GM12878 (cell line): Measurements from ENCODE around the gene TUBGCP2. TPM values are rescaled to one million over a fixed set of nuclear protein-coding genes. Genes with fewer than 3 reads are reported as not detected.

Source experiments
- ATAC-seq: fragments of 200-7000 bp; cut with Tn5 transposase; 3 replicates; pipeline ENCODE4 v1.9.1; 2020; ENCODE audit warnings: mild to moderate bottlenecking, moderate library complexity
- BruUV-seq: library from RNA; stranded (reverse); fragments of 400-500 nt; replicated peaks from 2 replicates; lab custom pipeline; 2021; lab: Mats Ljungman, UMichigan
- CTCF ChIA-PET: fragments of 300-600 bp; sonication (Branson Sonifier 250); formaldehyde crosslinking; extraction: SDS; loops from one replicate; lab custom pipeline; 2021; ENCODE audit warnings: inconsistent platforms; lab: Yijun Ruan, JAX
- POLR2A ChIA-PET: fragments of 350-600 bp; formaldehyde crosslinking; extraction: SDS; loops from one replicate; lab custom pipeline; 2021; ENCODE audit warnings: inconsistent platforms; lab: Charles Lee
- RAD21 ChIA-PET: fragments of 300-600 bp; sonication (Branson Sonifier 250); formaldehyde crosslinking; loops from one replicate; lab custom pipeline; 2023; ENCODE audit warnings: antibody characterized with exemption; ENCODE audit not compliant: unreplicated experiment; lab: Charles Lee
- SMC1A ChIA-PET: fragments of 300-600 bp; sonication (Branson Sonifier 250); formaldehyde crosslinking; loops from one replicate; lab custom pipeline; 2023; ENCODE audit not compliant: unreplicated experiment, uncharacterized antibody; lab: Charles Lee
- DNase-seq: peaks from one replicate; pipeline ENCODE4 v3.0.0-alpha.2; 2011; ENCODE audit warnings: low read depth, low spot score
- FAIRE-seq: peaks from 3 replicates; lab custom pipeline; 2011; peaks lifted over from hg19 to GRCh38; lab: Jason Lieb, UNC
- H2AFZ ChIP-seq: 2 replicates; pipeline ENCODE4 v1.6.0; 2011; ENCODE audit warnings: low read depth, low read length, control low read depth; ENCODE audit not compliant: control insufficient read depth
- H3K27ac ChIP-seq: 2 replicates; pipeline ENCODE4 v1.5.1; 2011; ENCODE audit warnings: control low read depth; ENCODE audit not compliant: control insufficient read depth, insufficient read depth
- H3K27me3 ChIP-seq, 2 experiments: replicated peaks in 1 of 2; 2 replicates each; pipeline versions ENCODE4 v1.6.0 to v1.6.1; 2011; ENCODE audit warnings: low read length in 1 of 2; ENCODE audit not compliant: control insufficient read depth in 2 of 2, insufficient read depth in 2 of 2
- H3K36me3 ChIP-seq, 2 experiments: 2 replicates each; pipeline ENCODE4 v1.5.1; 2011; ENCODE audit warnings: low read length in 1 of 2; ENCODE audit not compliant: control insufficient read depth in 2 of 2, insufficient read depth in 2 of 2
- H3K4me1 ChIP-seq: 2 replicates; pipeline ENCODE4 v1.6.1; 2011; ENCODE audit warnings: mild to moderate bottlenecking, low read length, moderate library complexity, mixed read lengths; ENCODE audit not compliant: control insufficient read depth, insufficient read depth
- H3K4me2 ChIP-seq: 2 replicates; pipeline ENCODE4 v1.6.0; 2011; ENCODE audit warnings: control low read depth; ENCODE audit not compliant: control insufficient read depth, insufficient read depth
- H3K4me3 ChIP-seq: fragments of 200-600 bp; sonication (generic); 2 replicates; pipeline ENCODE4 v1.5.1; 2016
- H3K79me2 ChIP-seq: 2 replicates; pipeline ENCODE4 v1.6.0; 2011; ENCODE audit warnings: low read length; ENCODE audit not compliant: control insufficient read depth, insufficient read depth
- H3K9ac ChIP-seq: 2 replicates; pipeline ENCODE4 v1.8.0; 2011; ENCODE audit warnings: low read length, control low read depth, mixed read lengths; ENCODE audit not compliant: control insufficient read depth, insufficient read depth
- H3K9me3 ChIP-seq: replicated peaks from 3 replicates; pipeline ENCODE4 v1.5.1; 2011; ENCODE audit warnings: mild to moderate bottlenecking, low read length; ENCODE audit not compliant: control insufficient read depth, insufficient read depth
- H4K20me1 ChIP-seq: 2 replicates; pipeline ENCODE4 v1.6.0; 2011; ENCODE audit not compliant: control insufficient read depth, insufficient read depth
- CBX3 ChIP-seq: fragments of 200-600 bp; sonication (generic); IDR thresholded peaks from 2 replicates; pipeline ENCODE4 v1.6.1; 2016; ENCODE audit warnings: low read depth, borderline replicate concordance
- KDM1A ChIP-seq: fragments of 200-600 bp; sonication (generic); IDR thresholded peaks from 2 replicates; pipeline ENCODE4 v1.6.1; 2016; ENCODE audit warnings: borderline replicate concordance
- MEF2B ChIP-seq: fragments of 450-650 bp; IDR thresholded peaks from 2 replicates; pipeline ENCODE4 v1.6.1; 2018; ENCODE audit warnings: mild to moderate bottlenecking, moderate library complexity; ENCODE audit not compliant: partially characterized antibody, poor library complexity, severe bottlenecking
- POLR2A ChIP-seq: IDR thresholded peaks from 2 replicates; pipeline ENCODE4 v1.6.1; 2011; ENCODE audit warnings: low read depth, mild to moderate bottlenecking, low read length
- SMAD5 ChIP-seq: IDR thresholded peaks from 2 replicates; pipeline ENCODE4 v1.6.1; 2016; ENCODE audit warnings: antibody characterized with exemption, low read depth
- WRNIP1 ChIP-seq: IDR thresholded peaks from 2 replicates; pipeline ENCODE4 v1.6.1; 2011; ENCODE audit warnings: low read depth, low read length, improper control_type of control experiment, borderline replicate concordance
- WGBS: methylation state at CpG from one replicate; pipeline ENCODE4 v1.1.6; 2016; ENCODE audit warnings: low lambda C conversion rate; ENCODE audit not compliant: insufficient replicate concordance, insufficient coverage; ENCODE audit errors: missing lambda C conversion rate; 5-methylcytosine and 5-hydroxymethylcytosine counted together
- in situ Hi-C: fragments of 300-500 bp; cut with MboI; formaldehyde crosslinking; loops from 9 replicates; pipeline ENCODE4 v1.14.3; 2018; ENCODE audit warnings: mixed read lengths
- intact Hi-C: fragments of 100-400 bp; cut with micrococcal nuclease; formaldehyde crosslinking; loops from one replicate; pipeline ENCODE4 v1.14.2; 2022; ENCODE audit not compliant: unreplicated experiment
- polyA plus RNA-seq, 11 experiments: library from polyadenylated mRNA; depleted of rRNA in 4 of 11; unstranded in 6 of 11; stranded (reverse) in 5 of 11; fragments of >200 nt; fragmentation: Nextera tagmentation in 4 of 11; fragmentation: Illumina TruSeq in 1 of 11; extraction: Ambion mirVana in 4 of 11; extraction: Trizol in 1 of 11; gene quantifications; 1 replicate in 1 of 11; 2 replicates in 10 of 11; pipeline versions ENCODE4 v1.2.1 to v1.2.3, GENCODE V29; 2011 to 2016; ENCODE audit warnings: inconsistent platforms in 2 of 11, missing spikeins in 2 of 11, low read depth in 1 of 11
- total RNA-seq, 4 experiments: library from RNA; depleted of rRNA in 3 of 4; stranded (reverse); fragments of >200 nt in 3 of 4; fragmentation: Illumina TruSeq in 1 of 4; extraction: Trizol in 1 of 4; gene quantifications; 2 replicates each; pipeline versions ENCODE4 v1.2.1 to v1.2.3, GENCODE V29; 2013 to 2021
- TF ChIP-seq, protein P1 (sequence below): fragments of 450-650 bp; IDR thresholded peaks from 2 replicates; pipeline ENCODE4 v1.6.1; 2017; ENCODE audit warnings: antibody characterized with exemption, mild to moderate bottlenecking, moderate library complexity
- TF ChIP-seq, protein P2 (sequence below): IDR thresholded peaks from 2 replicates; pipeline ENCODE4 v1.6.1; 2011; ENCODE audit warnings: borderline replicate concordance, low read depth, mild to moderate bottlenecking, moderate library complexity, mixed read lengths, low read length; ENCODE audit not compliant: insufficient read depth; ENCODE audit errors: extremely low read length

Gene TUBGCP2
- total and polyA plus RNA-seq, 10 of the 15 experiments (the other 5 are each of a cell fraction or from before 2014, with no cell fraction given), result 4.8 to 47.1 (median 34.7) TPM

DNA sequence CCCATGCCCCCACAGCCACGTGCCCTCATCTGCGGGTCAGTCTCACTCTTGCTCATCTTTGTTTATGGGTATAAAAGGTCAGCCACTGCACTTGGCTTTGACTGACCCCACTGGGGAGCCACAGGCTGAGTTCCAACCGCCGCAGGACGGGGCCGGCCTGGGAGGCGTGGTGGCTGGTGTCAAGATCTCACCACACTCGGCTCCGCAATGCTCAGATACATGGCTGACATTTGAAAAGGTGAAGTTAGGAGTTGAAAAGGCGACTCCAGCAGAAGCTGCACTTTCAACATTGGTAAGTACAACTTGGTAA is 14.9 kb downstream of the TUBGCP2 start (continued):
- TF ChIP-seq, protein P1, sequence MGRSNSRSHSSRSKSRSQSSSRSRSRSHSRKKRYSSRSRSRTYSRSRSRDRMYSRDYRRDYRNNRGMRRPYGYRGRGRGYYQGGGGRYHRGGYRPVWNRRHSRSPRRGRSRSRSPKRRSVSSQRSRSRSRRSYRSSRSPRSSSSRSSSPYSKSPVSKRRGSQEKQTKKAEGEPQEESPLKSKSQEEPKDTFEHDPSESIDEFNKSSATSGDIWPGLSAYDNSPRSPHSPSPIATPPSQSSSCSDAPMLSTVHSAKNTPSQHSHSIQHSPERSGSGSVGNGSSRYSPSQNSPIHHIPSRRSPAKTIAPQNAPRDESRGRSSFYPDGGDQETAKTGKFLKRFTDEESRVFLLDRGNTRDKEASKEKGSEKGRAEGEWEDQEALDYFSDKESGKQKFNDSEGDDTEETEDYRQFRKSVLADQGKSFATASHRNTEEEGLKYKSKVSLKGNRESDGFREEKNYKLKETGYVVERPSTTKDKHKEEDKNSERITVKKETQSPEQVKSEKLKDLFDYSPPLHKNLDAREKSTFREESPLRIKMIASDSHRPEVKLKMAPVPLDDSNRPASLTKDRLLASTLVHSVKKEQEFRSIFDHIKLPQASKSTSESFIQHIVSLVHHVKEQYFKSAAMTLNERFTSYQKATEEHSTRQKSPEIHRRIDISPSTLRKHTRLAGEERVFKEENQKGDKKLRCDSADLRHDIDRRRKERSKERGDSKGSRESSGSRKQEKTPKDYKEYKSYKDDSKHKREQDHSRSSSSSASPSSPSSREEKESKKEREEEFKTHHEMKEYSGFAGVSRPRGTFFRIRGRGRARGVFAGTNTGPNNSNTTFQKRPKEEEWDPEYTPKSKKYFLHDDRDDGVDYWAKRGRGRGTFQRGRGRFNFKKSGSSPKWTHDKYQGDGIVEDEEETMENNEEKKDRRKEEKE, result no peak
- TF ChIP-seq WRNIP1 (no peak), KDM1A (no peak)
- TF ChIP-seq, protein P2, sequence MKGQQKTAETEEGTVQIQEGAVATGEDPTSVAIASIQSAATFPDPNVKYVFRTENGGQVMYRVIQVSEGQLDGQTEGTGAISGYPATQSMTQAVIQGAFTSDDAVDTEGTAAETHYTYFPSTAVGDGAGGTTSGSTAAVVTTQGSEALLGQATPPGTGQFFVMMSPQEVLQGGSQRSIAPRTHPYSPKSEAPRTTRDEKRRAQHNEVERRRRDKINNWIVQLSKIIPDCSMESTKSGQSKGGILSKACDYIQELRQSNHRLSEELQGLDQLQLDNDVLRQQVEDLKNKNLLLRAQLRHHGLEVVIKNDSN, result no peak
- TF ChIP-seq, all 136 proteins: peak for 0

DNA sequence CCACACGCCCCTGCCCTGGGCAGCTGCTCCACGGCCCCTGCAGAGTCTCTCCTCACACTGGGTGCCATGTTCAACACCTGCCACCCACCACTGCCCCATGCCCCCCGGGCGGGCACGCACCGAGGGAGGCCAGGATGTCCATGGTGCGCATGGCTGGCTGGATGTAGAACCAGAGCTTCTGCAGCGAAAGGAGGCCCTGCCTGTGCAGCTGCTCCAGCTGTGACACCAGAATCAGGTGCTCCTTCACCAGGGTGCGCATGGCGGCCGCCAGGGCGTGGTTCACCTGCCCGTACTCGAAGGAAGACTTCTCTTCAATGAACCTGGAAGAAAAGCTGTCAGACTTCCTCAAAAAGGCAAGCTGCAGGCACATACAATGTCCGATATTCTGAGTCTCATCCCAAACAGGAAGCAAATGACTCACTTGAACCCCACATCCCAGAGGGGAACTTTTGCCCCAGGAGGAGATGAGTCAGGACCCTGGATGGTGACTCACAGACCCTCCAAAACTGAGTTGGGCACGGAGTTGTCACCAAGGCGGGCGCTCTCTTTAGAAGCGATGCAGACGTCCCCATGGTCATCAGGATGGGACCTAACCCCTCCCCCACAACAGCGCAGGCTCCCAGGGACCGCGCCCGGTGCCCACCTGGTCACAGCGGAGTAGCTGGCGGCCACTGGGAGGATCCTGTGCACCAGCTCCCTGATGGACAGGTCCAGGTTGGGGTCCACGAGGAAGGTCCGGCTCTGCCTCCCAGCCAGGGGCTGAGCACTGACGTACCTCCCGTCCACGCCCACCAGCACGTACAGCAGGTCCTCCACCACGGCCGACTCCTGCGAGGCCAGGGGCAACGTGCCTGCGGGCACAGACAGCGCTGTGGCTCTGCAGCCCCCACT is 15.5 kb downstream of the TUBGCP2 start:
- 93% methylated on average over 36 of the region's 38 CpGs for WGBS

More for the DNA sequence above, 15.5 kb downstream of the TUBGCP2 start:
- TF ChIP-seq MEF2B (no peak), CBX3 (no peak), POLR2A (peak; percentile 40; the same call in 1 of the 2 replicates), SMAD5 (no peak)
- ATAC-seq, result no peak
- FAIRE-seq, result no peak
- in situ Hi-C loops (no loop called here), intact Hi-C loops (no loop called here)
- DNase-seq, result no peak
- H2AFZ ChIP-seq, result no peak overlapping the region
- BruUV-seq, result no TSS peak
- no peaks in the 10 kb centered on the region for H3K4me1 ChIP-seq
- no peak overlapping the region for H3K4me3 ChIP-seq
- H3K9ac ChIP-seq, result no peak overlapping the region
- H3K27ac ChIP-seq, result no peak overlapping the region
- H3K9me3 ChIP-seq, result no peaks in the 10 kb centered on the region
- H3K79me2 ChIP-seq, result no peaks in the 10 kb centered on the region
- CTCF ChIA-PET, result interaction anchor here (1.5 kb wide), 1 partner anchor 14 kb away, joined by 3 read pairs; no protein-coding TSS in a partner anchor
- SMC1A ChIA-PET, result interaction anchor here (0.6 kb wide), 1 partner anchor 344 kb away, joined by 3 read pairs; no protein-coding TSS in a partner anchor
- POLR2A ChIA-PET, result no interaction called here
- H3K4me2 ChIP-seq, result no peak overlapping the region
- H3K27me3 ChIP-seq, result no peaks in the 10 kb centered on the region
- no peaks in the 10 kb centered on the region for H4K20me1 ChIP-seq
- peaks cover 18 to 27% of the 10 kb centered on the region in 2 experiments for H3K36me3 ChIP-seq
- RAD21 ChIA-PET, result no interaction called here
